ENCODE data around the gene WDR91.

Gene WDR91

GRCh38 chr7:135160858-135161653 is 50.3 kb downstream of the WDR91 start:
- DNase-seq (ENCODE audit: low read depth), result no peak

GRCh38 chr7:135160098-135160857 is 51.0 kb downstream of the WDR91 start:
- DNase-seq (ENCODE audit: low read depth), result no peak

GRCh38 chr7:135159359-135160085 is 51.8 kb downstream of the WDR91 start:
- DNase-seq (ENCODE audit: low read depth), result no peak

GRCh38 chr7:135158874-135159273 is 52.5 kb downstream of the WDR91 start:
- DNase-seq (ENCODE audit: low read depth), result no peak

- DNase-seq (ENCODE audit: low read depth), result no peak
These were observed 53.1 kb downstream of the WDR91 start for GRCh38 chr7:135158141-135158655.

- no peak for DNase-seq (ENCODE audit: low read depth)
These were observed 55.0 kb downstream of the WDR91 start for GRCh38 chr7:135156290-135156689.

GRCh38 chr7:135154734-135155133 is 56.6 kb downstream of the WDR91 start:
- DNase-seq (ENCODE audit: low read depth), result no peak

GRCh38 chr7:135152442-135152841 is 58.9 kb downstream of the WDR91 start:
- DNase-seq (ENCODE audit: low read depth), result no peak

GRCh38 chr7:135151533-135151932 is 59.8 kb downstream of the WDR91 start:
- no peak for DNase-seq (ENCODE audit: low read depth)

- no peak for DNase-seq (ENCODE audit: low read depth)
These were observed 60.2 kb downstream of the WDR91 start for GRCh38 chr7:135151132-135151531.

GRCh38 chr7:135150072-135150782 is 61.1 kb downstream of the WDR91 start:
- DNase-seq (ENCODE audit: low read depth), result no peak

GRCh38 chr7:135147899-135148721 is 63.2 kb downstream of the WDR91 start, which contains the start of gene TMEM140:
TMEM140 (plus strand) TSS chr7:135148072; CDS start chr7:135164442, 16,370 bp downstream.
- no peak for DNase-seq (ENCODE audit: low read depth)

GRCh38 chr7:135147341-135147898 is 63.9 kb downstream of the WDR91 start:
- no peak for DNase-seq (ENCODE audit: low read depth)

GRCh38 chr7:135143885-135144668 is 67.2 kb downstream of the WDR91 start:
- DNase-seq (ENCODE audit: low read depth), result no peak

Measured in stimulated activated CD8-positive, alpha-beta memory T cell treated with anti-CD3 and anti-CD28 coated beads, Interleukin-15, amount 100 ng/mL, for 24 hours (primary cell).